NCI-H146 treated with DMSO at 0.1 percent for 48 hours (cell line): ENCODE data around the gene EPB41L4B.

Experiments
- DNase-seq: peaks from one replicate; lab custom pipeline; 2025; ENCODE audit not compliant: unreplicated experiment; lab: John Stamatoyannopoulos, UW

The EPB41L4B gene

GRCh38 chr9:109206670-109207069, 114.2 kb downstream of the EPB41L4B start:
- no peak for DNase-seq

- DNase-seq, result no peak
These were observed 115.3 kb downstream of the EPB41L4B start for GRCh38 chr9:109205526-109205925.

- no peak for DNase-seq
These were observed 117.0 kb downstream of the EPB41L4B start for GRCh38 chr9:109203761-109204360.

- DNase-seq, result no peak
These were observed 121.2 kb downstream of the EPB41L4B start for GRCh38 chr9:109199676-109200075.

- no peak for DNase-seq
These were observed 122.0 kb downstream of the EPB41L4B start for GRCh38 chr9:109198736-109199382.

- no peak for DNase-seq
These were observed 126.8 kb downstream of the EPB41L4B start for GRCh38 chr9:109193974-109194556.

- DNase-seq, result no peak
These were observed 128.0 kb downstream of the EPB41L4B start for GRCh38 chr9:109192732-109193361.

- no peak for DNase-seq
These were observed 129.1 kb downstream of the EPB41L4B start for GRCh38 chr9:109191746-109192145.

- DNase-seq, result no peak
These were observed 130.7 kb downstream of the EPB41L4B start for GRCh38 chr9:109190151-109190550.

GRCh38 chr9:109186857-109187520, 133.9 kb downstream of the EPB41L4B start:
- no peak for DNase-seq

- DNase-seq, result peak; percentile 7
These were observed 137.7 kb downstream of the EPB41L4B start for GRCh38 chr9:109182940-109183798.

GRCh38 chr9:109182550-109182939, 138.3 kb downstream of the EPB41L4B start:
- DNase-seq, result no peak

- DNase-seq, result no peak
These were observed 139.6 kb downstream of the EPB41L4B start for GRCh38 chr9:109181284-109181683.

- no peak for DNase-seq
These were observed 140.9 kb downstream of the EPB41L4B start for GRCh38 chr9:109179801-109180523.

GRCh38 chr9:109176963-109177362, 143.9 kb downstream of the EPB41L4B start:
- no peak for DNase-seq

GRCh38 chr9:109176386-109176785, 144.5 kb downstream of the EPB41L4B start:
- no peak for DNase-seq

GRCh38 chr9:109172935-109173334, 147.9 kb downstream of the EPB41L4B start:
- DNase-seq, result no peak

GRCh38 chr9:109171926-109172325, 148.9 kb downstream of the EPB41L4B start:
- no peak for DNase-seq

GRCh38 chr9:109168170-109168569, 152.7 kb downstream of the EPB41L4B start:
- DNase-seq, result no peak

- DNase-seq, result no peak
These were observed 153.1 kb downstream of the EPB41L4B start for GRCh38 chr9:109167716-109168115.
